Coronary artery (tissue), 2 donors: ENCODE results near the gene KRT37.

Experiments used
- DNase-seq: peaks from one replicate; pipeline ENCODE4 v3.0.0-alpha.2; 2017; ENCODE audit warnings: low spot score
- H3K27ac ChIP-seq, 2 donors: fragments of 200-600 bp; sonication (generic); one replicate each; pipeline ENCODE4 v1.5.1; 2016 to 2019
- H3K4me3 ChIP-seq: fragments of 200-600 bp; sonication (generic); 2 replicates; pipeline ENCODE4 v1.5.1; 2016; ENCODE audit warnings: mild to moderate bottlenecking, moderate library complexity
- TF ChIP-seq, protein P1 (sequence below): fragments of 200-600 bp; sonication (generic); IDR thresholded peaks from one replicate; pipeline ENCODE4 v1.5.1; 2019; ENCODE audit warnings: antibody characterized with exemption

KRT37 gene

DNA sequence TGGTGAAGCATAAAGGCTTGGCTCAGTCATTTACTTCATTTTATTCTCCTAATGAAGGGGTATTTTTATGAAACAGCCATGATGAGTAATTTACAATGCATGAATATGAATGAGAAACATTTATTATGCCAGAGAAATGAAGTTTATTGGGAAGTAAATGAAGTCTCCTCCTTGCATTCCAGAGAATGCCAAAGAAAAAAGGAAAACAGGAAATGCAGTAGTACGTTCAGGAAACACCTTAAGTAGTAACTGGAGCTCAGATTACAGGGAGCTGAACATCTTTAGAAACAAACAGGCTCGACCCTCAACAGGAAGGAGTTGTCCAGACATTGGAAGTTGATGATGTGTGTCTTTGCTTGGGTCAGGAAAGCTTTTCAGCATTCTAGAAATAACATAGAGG, 46.8 kb downstream of the KRT37 start:
- TF ChIP-seq, protein P1, sequence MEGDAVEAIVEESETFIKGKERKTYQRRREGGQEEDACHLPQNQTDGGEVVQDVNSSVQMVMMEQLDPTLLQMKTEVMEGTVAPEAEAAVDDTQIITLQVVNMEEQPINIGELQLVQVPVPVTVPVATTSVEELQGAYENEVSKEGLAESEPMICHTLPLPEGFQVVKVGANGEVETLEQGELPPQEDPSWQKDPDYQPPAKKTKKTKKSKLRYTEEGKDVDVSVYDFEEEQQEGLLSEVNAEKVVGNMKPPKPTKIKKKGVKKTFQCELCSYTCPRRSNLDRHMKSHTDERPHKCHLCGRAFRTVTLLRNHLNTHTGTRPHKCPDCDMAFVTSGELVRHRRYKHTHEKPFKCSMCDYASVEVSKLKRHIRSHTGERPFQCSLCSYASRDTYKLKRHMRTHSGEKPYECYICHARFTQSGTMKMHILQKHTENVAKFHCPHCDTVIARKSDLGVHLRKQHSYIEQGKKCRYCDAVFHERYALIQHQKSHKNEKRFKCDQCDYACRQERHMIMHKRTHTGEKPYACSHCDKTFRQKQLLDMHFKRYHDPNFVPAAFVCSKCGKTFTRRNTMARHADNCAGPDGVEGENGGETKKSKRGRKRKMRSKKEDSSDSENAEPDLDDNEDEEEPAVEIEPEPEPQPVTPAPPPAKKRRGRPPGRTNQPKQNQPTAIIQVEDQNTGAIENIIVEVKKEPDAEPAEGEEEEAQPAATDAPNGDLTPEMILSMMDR, result no peak
- Histone ChIP-seq H3K27ac (no peak overlapping the region), H3K4me3 (no peak overlapping the region)
- DNase-seq, result no peak
